ENCODE measurements around the gene BICDL2.

Gene BICDL2

DNA sequence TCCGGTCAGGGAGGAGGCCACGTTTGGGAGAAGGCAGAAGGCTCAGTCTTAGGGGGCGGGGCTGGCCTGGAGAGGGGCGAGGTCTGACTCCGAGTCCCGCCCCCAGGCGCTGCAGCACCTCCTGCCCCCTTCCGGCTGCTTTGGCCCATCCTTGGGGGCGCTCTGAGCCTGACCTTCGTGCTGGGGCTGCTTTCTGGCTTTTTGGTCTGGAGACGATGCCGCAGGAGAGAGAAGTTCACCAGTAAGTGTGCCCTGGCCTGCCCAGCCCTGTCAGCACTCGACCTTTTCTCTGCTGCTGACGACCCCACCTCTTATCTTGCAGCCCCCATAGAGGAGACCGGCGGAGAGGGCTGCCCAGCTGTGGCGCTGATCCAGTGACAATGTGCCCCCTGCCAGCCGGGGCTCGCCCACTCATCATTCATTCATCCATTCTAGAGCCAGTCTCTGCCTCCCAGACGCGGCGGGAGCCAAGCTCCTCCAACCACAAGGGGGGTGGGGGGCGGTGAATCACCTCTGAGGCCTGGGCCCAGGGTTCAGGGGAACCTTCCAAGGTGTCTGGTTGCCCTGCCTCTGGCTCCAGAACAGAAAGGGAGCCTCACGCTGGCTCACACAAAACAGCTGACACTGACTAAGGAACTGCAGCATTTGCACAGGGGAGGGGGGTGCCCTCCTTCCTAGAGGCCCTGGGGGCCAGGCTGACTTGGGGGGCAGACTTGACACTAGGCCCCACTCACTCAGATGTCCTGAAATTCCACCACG, 15.1 kb downstream of the BICDL2 start:
- peak overlapping the region; percentile 73 for H3K4me3 ChIP-seq (ENCODE audit: low read depth, low read length)
- H3K79me2 ChIP-seq = no peaks in the 10 kb centered on the region
- H3K36me3 ChIP-seq (ENCODE audit: control insufficient read depth, insufficient read depth, low read length) = no peaks in the 10 kb centered on the region
- peaks cover 18% of the 10 kb centered on the region for H3K4me1 ChIP-seq
- TF ChIP-seq, protein P1, sequence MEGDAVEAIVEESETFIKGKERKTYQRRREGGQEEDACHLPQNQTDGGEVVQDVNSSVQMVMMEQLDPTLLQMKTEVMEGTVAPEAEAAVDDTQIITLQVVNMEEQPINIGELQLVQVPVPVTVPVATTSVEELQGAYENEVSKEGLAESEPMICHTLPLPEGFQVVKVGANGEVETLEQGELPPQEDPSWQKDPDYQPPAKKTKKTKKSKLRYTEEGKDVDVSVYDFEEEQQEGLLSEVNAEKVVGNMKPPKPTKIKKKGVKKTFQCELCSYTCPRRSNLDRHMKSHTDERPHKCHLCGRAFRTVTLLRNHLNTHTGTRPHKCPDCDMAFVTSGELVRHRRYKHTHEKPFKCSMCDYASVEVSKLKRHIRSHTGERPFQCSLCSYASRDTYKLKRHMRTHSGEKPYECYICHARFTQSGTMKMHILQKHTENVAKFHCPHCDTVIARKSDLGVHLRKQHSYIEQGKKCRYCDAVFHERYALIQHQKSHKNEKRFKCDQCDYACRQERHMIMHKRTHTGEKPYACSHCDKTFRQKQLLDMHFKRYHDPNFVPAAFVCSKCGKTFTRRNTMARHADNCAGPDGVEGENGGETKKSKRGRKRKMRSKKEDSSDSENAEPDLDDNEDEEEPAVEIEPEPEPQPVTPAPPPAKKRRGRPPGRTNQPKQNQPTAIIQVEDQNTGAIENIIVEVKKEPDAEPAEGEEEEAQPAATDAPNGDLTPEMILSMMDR (IDR thresholded peaks at IDR 0.05) = peak; percentile 41
- peak overlapping the region; percentile 97 for H3K27ac ChIP-seq
- no peaks in the 10 kb centered on the region for H3K9me3 ChIP-seq (ENCODE audit: control insufficient read depth, low read length)
- no peaks in the 10 kb centered on the region for H3K27me3 ChIP-seq (ENCODE audit: control insufficient read depth, insufficient read depth, low read length)
- H3K4me2 ChIP-seq (ENCODE audit: low read length) = peak overlapping the region; percentile 99
- H3K9ac ChIP-seq = no peak overlapping the region
- peak overlapping the region; percentile 81 for H2AFZ ChIP-seq

DNA sequence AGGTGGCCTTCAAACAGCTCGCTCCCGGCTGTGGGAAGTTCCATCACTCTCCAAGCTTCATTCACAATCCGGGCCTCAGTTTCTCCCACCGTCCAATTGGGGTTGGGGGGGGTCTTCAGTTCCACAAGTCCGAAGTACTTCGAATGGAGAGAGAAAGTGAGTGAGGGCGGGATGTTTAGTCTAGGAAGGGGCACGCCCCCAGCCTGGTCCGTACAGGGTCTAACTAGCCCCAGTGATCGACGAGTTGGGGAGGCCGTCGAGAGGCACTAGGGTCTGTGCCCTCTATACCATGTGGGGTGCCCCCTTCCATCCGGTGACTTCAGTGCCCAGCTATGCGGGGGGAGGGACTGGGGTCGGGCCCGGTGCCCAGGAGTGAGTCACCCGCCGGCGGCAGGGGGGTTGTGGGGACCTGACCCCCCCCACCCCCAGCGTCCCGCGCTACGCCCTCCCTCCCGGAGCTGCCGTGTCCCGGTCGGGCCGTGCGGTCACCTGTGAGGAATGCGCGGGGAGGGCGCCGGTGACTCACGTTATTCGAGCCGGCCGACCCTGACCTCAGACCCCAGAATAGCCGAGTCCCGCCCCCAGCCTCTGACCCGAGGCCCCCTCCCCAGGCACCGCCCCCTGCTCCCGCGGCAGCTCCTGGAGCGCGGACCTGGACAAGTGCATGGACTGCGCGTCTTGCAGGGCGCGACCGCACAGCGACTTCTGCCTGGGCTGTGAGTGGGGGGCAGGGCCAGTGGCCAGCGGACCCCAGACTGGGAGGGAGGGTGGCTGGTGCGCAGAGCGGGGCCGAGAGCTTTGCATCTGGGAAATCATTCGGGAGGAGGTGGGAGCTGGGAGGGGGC, 15.9 kb downstream of the BICDL2 start:
- no peaks in the 10 kb centered on the region for H3K9me3 ChIP-seq (ENCODE audit: control insufficient read depth, low read length)
- TF ChIP-seq, protein P1 (IDR thresholded peaks at IDR 0.05) = no peak
- H3K27me3 ChIP-seq (ENCODE audit: control insufficient read depth, insufficient read depth, low read length) = no peaks in the 10 kb centered on the region
- H3K36me3 ChIP-seq (ENCODE audit: control insufficient read depth, insufficient read depth, low read length) = no peaks in the 10 kb centered on the region
- no peaks in the 10 kb centered on the region for H3K79me2 ChIP-seq
- H2AFZ ChIP-seq = peak overlapping the region; percentile 81
- H3K4me3 ChIP-seq (ENCODE audit: low read depth, low read length) = peak overlapping the region; percentile 73
- H3K9ac ChIP-seq = peak overlapping the region; percentile 43
- H3K4me1 ChIP-seq = peaks cover 18% of the 10 kb centered on the region
- H3K27ac ChIP-seq = peak overlapping the region; percentile 97
- peak overlapping the region; percentile 99 for H3K4me2 ChIP-seq (ENCODE audit: low read length)

DNA sequence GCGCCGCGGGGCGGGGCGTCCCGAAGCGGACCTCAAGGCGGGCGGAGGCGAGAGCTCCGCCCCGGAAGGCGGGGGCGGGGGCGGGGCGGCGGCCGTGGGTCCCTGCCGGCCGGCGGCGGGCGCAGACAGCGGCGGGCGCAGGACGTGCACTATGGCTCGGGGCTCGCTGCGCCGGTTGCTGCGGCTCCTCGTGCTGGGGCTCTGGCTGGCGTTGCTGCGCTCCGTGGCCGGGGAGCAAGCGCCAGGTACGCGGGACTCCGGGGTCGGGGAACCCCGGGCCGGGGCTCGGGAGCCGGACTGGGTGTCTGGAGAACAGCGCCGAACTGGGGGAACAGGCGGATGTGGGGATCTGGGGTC, 16.5 kb downstream of the BICDL2 start, which contains the start of gene TNFRSF12A:
TSS of gene TNFRSF12A (plus strand) at position 122 of the 357 bp plus-strand sequence. CDS start at position 152, 30 bp downstream.
- Histone ChIP-seq H3K36me3 (ENCODE audit: control insufficient read depth, insufficient read depth, low read length) (no peaks in the 10 kb centered on the region), H3K4me1 (peaks cover 18% of the 10 kb centered on the region), H3K4me3 (ENCODE audit: low read depth, low read length) (peak within 1 kb of the TSS; percentile 73), H3K27ac (peak within 1 kb of the TSS; percentile 97), H3K4me2 (ENCODE audit: low read length) (peak within 1 kb of the TSS; percentile 99), H2AFZ (peak within 1 kb of the TSS; percentile 83), H3K27me3 (ENCODE audit: control insufficient read depth, insufficient read depth, low read length) (no peaks in the 10 kb centered on the region), H3K9ac (peak within 1 kb of the TSS; percentile 43), H3K9me3 (ENCODE audit: control insufficient read depth, low read length) (no peaks in the 10 kb centered on the region), H3K79me2 (no peaks in the 10 kb centered on the region)
- TF ChIP-seq, protein P1 (IDR thresholded peaks at IDR 0.05) = no peak

DNA sequence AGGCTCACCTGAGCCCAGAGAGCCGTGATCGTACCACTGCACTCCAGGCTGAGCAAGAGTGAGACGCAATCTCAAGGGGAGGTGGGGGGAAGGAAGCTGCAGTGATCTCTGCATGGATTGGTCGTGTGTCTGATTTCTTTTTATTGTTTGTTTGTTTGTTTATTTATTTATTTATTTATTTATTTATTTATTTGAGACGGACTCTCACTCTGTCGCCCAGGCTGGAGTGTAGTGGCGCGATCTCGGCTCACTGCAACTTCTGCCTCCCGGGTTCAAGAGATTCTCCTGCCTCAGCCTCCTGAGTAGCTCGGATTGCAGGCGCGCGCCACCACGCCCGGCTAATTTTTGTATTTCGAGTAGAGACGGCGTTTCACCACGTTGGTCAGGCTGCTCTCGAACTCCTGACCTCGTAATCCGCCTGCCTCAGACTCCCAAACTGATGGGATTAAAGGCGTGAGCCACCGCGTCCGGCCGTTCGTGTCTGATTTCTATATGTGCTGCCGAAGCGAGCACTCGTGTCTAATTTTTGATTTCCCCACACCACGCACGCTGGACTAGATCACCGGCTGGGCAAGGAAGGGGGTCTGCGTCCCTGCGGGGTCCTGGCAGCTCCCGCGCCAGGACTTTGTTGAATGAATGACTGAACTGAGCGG, 17.0 kb downstream of the BICDL2 start:
- no peaks in the 10 kb centered on the region for H3K79me2 ChIP-seq
- no peaks in the 10 kb centered on the region for H3K9me3 ChIP-seq (ENCODE audit: control insufficient read depth, low read length)
- no peak overlapping the region for H3K9ac ChIP-seq
- H3K27ac ChIP-seq = peak overlapping the region; percentile 13
- peak overlapping the region; percentile 47 for H3K4me3 ChIP-seq (ENCODE audit: low read depth, low read length)
- no peaks in the 10 kb centered on the region for H3K36me3 ChIP-seq (ENCODE audit: control insufficient read depth, insufficient read depth, low read length)
- H3K4me2 ChIP-seq (ENCODE audit: low read length) = peak overlapping the region; percentile 94
- no peaks in the 10 kb centered on the region for H3K27me3 ChIP-seq (ENCODE audit: control insufficient read depth, insufficient read depth, low read length)
- H3K4me1 ChIP-seq = peaks cover 18% of the 10 kb centered on the region
- TF ChIP-seq, protein P1 (IDR thresholded peaks at IDR 0.05) = no peak
- H2AFZ ChIP-seq = peak overlapping the region; percentile 83

Data from parathyroid adenoma (tissue), 2 donors.